IPS-NIHi7 (cell line): ENCODE measurements around the gene MEIS3.

Experiments
- DNase-seq: peaks from one replicate; pipeline ENCODE4 v3.0.0; 2012; ENCODE audit warnings: mixed read lengths; ENCODE audit errors: extremely low spot score

The MEIS3 gene

GRCh38 chr19:47419030-47419783 lies at the start of gene MEIS3:
TSS of gene MEIS3 (minus strand) at chr19:47419527. CDS start at chr19:47419081, 446 bp downstream.
- no peak for DNase-seq

- no peak for DNase-seq
Observed at GRCh38 chr19:47467914-47468313, 48.6 kb upstream of the MEIS3 start.

GRCh38 chr19:47465957-47466356 lies 46.6 kb upstream of the MEIS3 start:
- no peak for DNase-seq

- no peak for DNase-seq
Observed at GRCh38 chr19:47464675-47465419, 45.5 kb upstream of the MEIS3 start.

GRCh38 chr19:47461876-47462275 lies 42.5 kb upstream of the MEIS3 start:
- no peak for DNase-seq

GRCh38 chr19:47459477-47459876 lies 40.1 kb upstream of the MEIS3 start:
- DNase-seq: no peak

- no peak for DNase-seq
Observed at GRCh38 chr19:47458672-47459071, 39.3 kb upstream of the MEIS3 start.

- DNase-seq: no peak
Observed at GRCh38 chr19:47456721-47457474, 37.6 kb upstream of the MEIS3 start.

- DNase-seq: no peak
Observed at GRCh38 chr19:47450478-47450877, 31.2 kb upstream of the MEIS3 start.

GRCh38 chr19:47448360-47448727 lies 29.0 kb upstream of the MEIS3 start:
- no peak for DNase-seq

GRCh38 chr19:47447470-47448359 lies 28.4 kb upstream of the MEIS3 start:
- DNase-seq: peak; percentile 88

GRCh38 chr19:47446534-47447469 lies 27.5 kb upstream of the MEIS3 start:
- peak; percentile 80 for DNase-seq

GRCh38 chr19:47445937-47446402 lies 26.6 kb upstream of the MEIS3 start:
- DNase-seq: peak; percentile 66

- no peak for DNase-seq
Observed at GRCh38 chr19:47445527-47445926, 26.2 kb upstream of the MEIS3 start.

GRCh38 chr19:47444388-47444821 lies 25.1 kb upstream of the MEIS3 start:
- DNase-seq: peak; percentile 60

- DNase-seq: no peak
Observed at GRCh38 chr19:47443331-47443730, 24.0 kb upstream of the MEIS3 start.

- DNase-seq: no peak
Observed at GRCh38 chr19:47438793-47439220, 19.5 kb upstream of the MEIS3 start.

GRCh38 chr19:47437500-47437899 lies 18.2 kb upstream of the MEIS3 start:
- DNase-seq: no peak

GRCh38 chr19:47436712-47437401 lies 17.5 kb upstream of the MEIS3 start:
- DNase-seq: peak; percentile 81
